GM12878 (cell line): ENCODE measurements around the gene SPACDR. TPM values are rescaled to one million over a fixed set of nuclear protein-coding genes. Genes with fewer than 3 reads are reported as not detected.

Experiments used
- ATAC-seq: fragments of 200-7000 bp; cut with Tn5 transposase; 3 replicates; pipeline ENCODE4 v1.9.1; 2020; ENCODE audit warnings: mild to moderate bottlenecking, moderate library complexity
- BruUV-seq: library from RNA; stranded (reverse); fragments of 400-500 nt; replicated peaks from 2 replicates; lab custom pipeline; 2021; lab: Mats Ljungman, UMichigan
- CTCF ChIA-PET: fragments of 300-600 bp; sonication (Branson Sonifier 250); formaldehyde crosslinking; extraction: SDS; loops from one replicate; lab custom pipeline; 2021; ENCODE audit warnings: inconsistent platforms; lab: Yijun Ruan, JAX
- POLR2A ChIA-PET: fragments of 350-600 bp; formaldehyde crosslinking; extraction: SDS; loops from one replicate; lab custom pipeline; 2021; ENCODE audit warnings: inconsistent platforms; lab: Charles Lee
- RAD21 ChIA-PET: fragments of 300-600 bp; sonication (Branson Sonifier 250); formaldehyde crosslinking; loops from one replicate; lab custom pipeline; 2023; ENCODE audit warnings: antibody characterized with exemption; ENCODE audit not compliant: unreplicated experiment; lab: Charles Lee
- SMC1A ChIA-PET: fragments of 300-600 bp; sonication (Branson Sonifier 250); formaldehyde crosslinking; loops from one replicate; lab custom pipeline; 2023; ENCODE audit not compliant: unreplicated experiment, uncharacterized antibody; lab: Charles Lee
- DNase-seq: peaks from one replicate; pipeline ENCODE4 v3.0.0-alpha.2; 2011; ENCODE audit warnings: low read depth, low spot score
- FAIRE-seq: peaks from 3 replicates; lab custom pipeline; 2011; peaks lifted over from hg19 to GRCh38; lab: Jason Lieb, UNC
- H2AFZ ChIP-seq: 2 replicates; pipeline ENCODE4 v1.6.0; 2011; ENCODE audit warnings: low read depth, low read length, control low read depth; ENCODE audit not compliant: control insufficient read depth
- H3K27ac ChIP-seq: 2 replicates; pipeline ENCODE4 v1.5.1; 2011; ENCODE audit warnings: control low read depth; ENCODE audit not compliant: control insufficient read depth, insufficient read depth
- H3K27me3 ChIP-seq, 2 experiments: replicated peaks in 1 of 2; 2 replicates each; pipeline versions ENCODE4 v1.6.0 to v1.6.1; 2011; ENCODE audit warnings: low read length in 1 of 2; ENCODE audit not compliant: control insufficient read depth in 2 of 2, insufficient read depth in 2 of 2
- H3K36me3 ChIP-seq, 2 experiments: 2 replicates each; pipeline ENCODE4 v1.5.1; 2011; ENCODE audit warnings: low read length in 1 of 2; ENCODE audit not compliant: control insufficient read depth in 2 of 2, insufficient read depth in 2 of 2
- H3K4me1 ChIP-seq: 2 replicates; pipeline ENCODE4 v1.6.1; 2011; ENCODE audit warnings: mild to moderate bottlenecking, low read length, moderate library complexity, mixed read lengths; ENCODE audit not compliant: control insufficient read depth, insufficient read depth
- H3K4me2 ChIP-seq: 2 replicates; pipeline ENCODE4 v1.6.0; 2011; ENCODE audit warnings: control low read depth; ENCODE audit not compliant: control insufficient read depth, insufficient read depth
- H3K4me3 ChIP-seq: fragments of 200-600 bp; sonication (generic); 2 replicates; pipeline ENCODE4 v1.5.1; 2016
- H3K79me2 ChIP-seq: 2 replicates; pipeline ENCODE4 v1.6.0; 2011; ENCODE audit warnings: low read length; ENCODE audit not compliant: control insufficient read depth, insufficient read depth
- H3K9ac ChIP-seq: 2 replicates; pipeline ENCODE4 v1.8.0; 2011; ENCODE audit warnings: low read length, control low read depth, mixed read lengths; ENCODE audit not compliant: control insufficient read depth, insufficient read depth
- H3K9me3 ChIP-seq: replicated peaks from 3 replicates; pipeline ENCODE4 v1.5.1; 2011; ENCODE audit warnings: mild to moderate bottlenecking, low read length; ENCODE audit not compliant: control insufficient read depth, insufficient read depth
- H4K20me1 ChIP-seq: 2 replicates; pipeline ENCODE4 v1.6.0; 2011; ENCODE audit not compliant: control insufficient read depth, insufficient read depth
- BMI1 ChIP-seq: fragments of 450-650 bp; IDR thresholded peaks from 2 replicates; pipeline ENCODE4 v1.6.1; 2016; ENCODE audit warnings: mild to moderate bottlenecking, moderate library complexity, borderline replicate concordance
- CREB1 ChIP-seq: IDR thresholded peaks from 2 replicates; pipeline ENCODE4 v1.6.1; 2012; ENCODE audit warnings: low read depth, mild to moderate bottlenecking, inconsistent platforms
- CUX1 ChIP-seq: IDR thresholded peaks from 2 replicates; pipeline ENCODE4 v1.6.1; 2012; ENCODE audit warnings: improper control_type of control experiment, low read depth, low read length; ENCODE audit not compliant: insufficient replicate concordance
- E4F1 ChIP-seq: fragments of 450-650 bp; IDR thresholded peaks from 2 replicates; pipeline ENCODE4 v1.6.1; 2018; ENCODE audit warnings: borderline replicate concordance, mild to moderate bottlenecking; ENCODE audit not compliant: partially characterized antibody
- SIN3A ChIP-seq: IDR thresholded peaks from 2 replicates; pipeline ENCODE4 v1.6.1; 2012; ENCODE audit warnings: low read depth, low read length, improper control_type of control experiment
- SUZ12 ChIP-seq: fragments of 200-600 bp; sonication (generic); IDR thresholded peaks from one replicate; pipeline ENCODE4 v1.6.1; 2018; ENCODE audit warnings: antibody characterized with exemption, mild to moderate bottlenecking; ENCODE audit not compliant: unreplicated experiment
- TAF1 ChIP-seq: IDR thresholded peaks from 2 replicates; pipeline ENCODE4 v1.6.1; 2011; ENCODE audit warnings: mild to moderate bottlenecking, low read depth, low read length, borderline replicate concordance
- TBL1XR1 ChIP-seq: IDR thresholded peaks from 2 replicates; pipeline ENCODE4 v1.6.1; 2012; ENCODE audit warnings: low read depth, low read length, improper control_type of control experiment
- TCF3 ChIP-seq: IDR thresholded peaks from 2 replicates; pipeline ENCODE4 v1.6.1; 2012; ENCODE audit warnings: low read depth, mild to moderate bottlenecking, low read length, borderline replicate concordance; ENCODE audit not compliant: insufficient read depth
- ZBTB4 ChIP-seq: fragments of 450-650 bp; formaldehyde crosslinking; IDR thresholded peaks from 2 replicates; pipeline ENCODE4 v1.4.0; 2022; ENCODE audit warnings: mild to moderate bottlenecking, moderate library complexity
- WGBS: methylation state at CpG from one replicate; pipeline ENCODE4 v1.1.6; 2016; ENCODE audit warnings: low lambda C conversion rate; ENCODE audit not compliant: insufficient replicate concordance, insufficient coverage; ENCODE audit errors: missing lambda C conversion rate; 5-methylcytosine and 5-hydroxymethylcytosine counted together
- in situ Hi-C: fragments of 300-500 bp; cut with MboI; formaldehyde crosslinking; loops from 9 replicates; pipeline ENCODE4 v1.14.3; 2018; ENCODE audit warnings: mixed read lengths
- intact Hi-C: fragments of 100-400 bp; cut with micrococcal nuclease; formaldehyde crosslinking; loops from one replicate; pipeline ENCODE4 v1.14.2; 2022; ENCODE audit not compliant: unreplicated experiment
- polyA plus RNA-seq, 11 experiments: library from polyadenylated mRNA; depleted of rRNA in 4 of 11; unstranded in 6 of 11; stranded (reverse) in 5 of 11; fragments of >200 nt; fragmentation: Nextera tagmentation in 4 of 11; fragmentation: Illumina TruSeq in 1 of 11; extraction: Ambion mirVana in 4 of 11; extraction: Trizol in 1 of 11; gene quantifications; 1 replicate in 1 of 11; 2 replicates in 10 of 11; pipeline versions ENCODE4 v1.2.1 to v1.2.3, GENCODE V29; 2011 to 2016; ENCODE audit warnings: inconsistent platforms in 2 of 11, missing spikeins in 2 of 11, low read depth in 1 of 11
- total RNA-seq, 4 experiments: library from RNA; depleted of rRNA in 3 of 4; stranded (reverse); fragments of >200 nt in 3 of 4; fragmentation: Illumina TruSeq in 1 of 4; extraction: Trizol in 1 of 4; gene quantifications; 2 replicates each; pipeline versions ENCODE4 v1.2.1 to v1.2.3, GENCODE V29; 2013 to 2021

SPACDR gene
- total and polyA plus RNA-seq, 10 of the 15 experiments (the other 5 are each of a cell fraction or from before 2014, with no cell fraction given), result 0.18 to 1.5 (median 0.63) TPM

- TF ChIP-seq CUX1, result no peak
Measured at GRCh38 chr7:100465299-100465698, 1.2 kb upstream of the SPACDR start (continued).

- in situ Hi-C loops, result loop anchor here (25.0 kb wide), 1 partner anchor 223 kb away; the partner anchor contains the start of gene GIGYF1
- no peaks in the 10 kb centered on the region for H4K20me1 ChIP-seq
- TF ChIP-seq TAF1, result no peak
- TF ChIP-seq BMI1, result no peak
- no peak for TF ChIP-seq SUZ12
- TF ChIP-seq SIN3A, result no peak
- no peak for TF ChIP-seq ZBTB4
- no peak for TF ChIP-seq E4F1
- no peak for TF ChIP-seq CREB1
- TF ChIP-seq TBL1XR1, result no peak
- TF ChIP-seq TCF3, result no peak
Measured at GRCh38 chr7:100464791-100465190, 731 bp upstream of the SPACDR start.

More at GRCh38 chr7:100464791-100465190, 731 bp upstream of the SPACDR start:
- DNase-seq, result no peak
- Histone ChIP-seq H2AFZ (no peak overlapping the region), H3K27me3 (no peaks in the 10 kb centered on the region), H3K79me2 (0 out of 2 replicates have a peak, but pooled peaks cover 3% of the 10 kb centered on the region), H3K4me1 (no peaks in the 10 kb centered on the region), H3K9me3 (no peaks in the 10 kb centered on the region), H3K9ac (no peak overlapping the region), H3K36me3 (peaks cover 4 to 6% of the 10 kb centered on the region in 2 experiments; a peak in 3 of 4 replicates), H3K4me2 (no peak overlapping the region), H3K27ac (no peak overlapping the region), H3K4me3 (no peak overlapping the region)
- BruUV-seq, result no TSS peak
- no peak for FAIRE-seq
- intact Hi-C loops, result no loop called here
- ChIA-PET SMC1A (interaction anchor here (0.9 to 1.5 kb wide), 4 partner anchors 9 to 148 kb away, joined by 3 to 7 read pairs (median 4); partner anchors contain the start of gene MOSPD3), CTCF (interaction anchor here (0.9 to 1.6 kb wide), 5 partner anchors 11 to 124 kb away, joined by 3 to 7 read pairs (median 4); no protein-coding TSS in a partner anchor), POLR2A (interaction anchor here (0.7 to 0.9 kb wide), 2 partner anchors 32 to 94 kb away, joined by 4 to 5 read pairs; no protein-coding TSS in a partner anchor), RAD21 (interaction anchor here (1.0 to 1.4 kb wide), 3 partner anchors 95 to 147 kb away, joined by 3 to 6 read pairs (median 5); partner anchors contain the start of gene MOSPD3)
- no peak for ATAC-seq
- 92% methylated on average over 2 of the region's 2 CpGs for WGBS
